Neural cell (in vitro differentiated cells): ENCODE measurements around the gene BNIP2.

Source experiments
- EP300 ChIP-seq: fragments of 450-650 bp; conservative IDR thresholded peaks from 2 replicates; pipeline ENCODE4 v1.6.1; 2014; ENCODE audit warnings: antibody characterized with exemption, mild to moderate bottlenecking, moderate library complexity; ENCODE audit not compliant: poor library complexity, severe bottlenecking
- EZH2 ChIP-seq: fragments of 200-600, 300-800 bp; shearing (Covaris generic), sonication (generic); IDR thresholded peaks from 2 replicates; pipeline ENCODE4 v1.6.1; 2014; ENCODE audit warnings: antibody characterized with exemption, low read length, borderline replicate concordance, mild to moderate bottlenecking; ENCODE audit not compliant: insufficient read depth, poor library complexity, severe bottlenecking
- POLR2AphosphoS5 ChIP-seq: IDR thresholded peaks from 2 replicates; pipeline ENCODE4 v1.6.1; 2012
- TAF1 ChIP-seq: IDR thresholded peaks from 2 replicates; pipeline ENCODE4 v1.6.1; 2012; ENCODE audit warnings: low read depth
- TF ChIP-seq, protein P1 (sequence below): fragments of 450-650 bp; IDR thresholded peaks from 2 replicates; pipeline ENCODE4 v1.5.1; 2014; ENCODE audit warnings: antibody characterized with exemption, mild to moderate bottlenecking, moderate library complexity; ENCODE audit not compliant: poor library complexity, severe bottlenecking
- TF ChIP-seq, protein P2 (sequence below): IDR thresholded peaks from 2 replicates; pipeline ENCODE4 v1.6.1; 2012; ENCODE audit warnings: borderline replicate concordance

DNA sequence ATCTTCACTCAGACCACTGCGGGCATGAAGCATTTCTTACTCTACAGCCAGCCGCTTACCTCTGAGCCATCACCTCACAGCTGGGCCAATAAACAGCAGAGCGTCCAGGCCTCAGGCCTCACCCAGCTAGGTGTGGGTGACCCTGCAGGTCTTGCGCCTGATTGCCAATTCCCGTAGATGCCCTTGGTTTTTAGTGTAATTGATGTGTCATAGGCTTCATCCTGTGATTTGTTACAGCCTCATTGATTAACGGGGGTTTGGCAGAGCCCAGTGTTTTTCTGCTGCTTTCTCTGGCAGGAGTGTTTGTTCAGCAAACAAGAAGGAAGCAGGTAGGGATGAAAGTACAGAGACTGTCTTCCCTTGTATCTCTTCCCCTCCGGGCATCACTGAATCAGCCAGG is 49.6 kb upstream of the BNIP2 start:
- TF ChIP-seq, protein P1, sequence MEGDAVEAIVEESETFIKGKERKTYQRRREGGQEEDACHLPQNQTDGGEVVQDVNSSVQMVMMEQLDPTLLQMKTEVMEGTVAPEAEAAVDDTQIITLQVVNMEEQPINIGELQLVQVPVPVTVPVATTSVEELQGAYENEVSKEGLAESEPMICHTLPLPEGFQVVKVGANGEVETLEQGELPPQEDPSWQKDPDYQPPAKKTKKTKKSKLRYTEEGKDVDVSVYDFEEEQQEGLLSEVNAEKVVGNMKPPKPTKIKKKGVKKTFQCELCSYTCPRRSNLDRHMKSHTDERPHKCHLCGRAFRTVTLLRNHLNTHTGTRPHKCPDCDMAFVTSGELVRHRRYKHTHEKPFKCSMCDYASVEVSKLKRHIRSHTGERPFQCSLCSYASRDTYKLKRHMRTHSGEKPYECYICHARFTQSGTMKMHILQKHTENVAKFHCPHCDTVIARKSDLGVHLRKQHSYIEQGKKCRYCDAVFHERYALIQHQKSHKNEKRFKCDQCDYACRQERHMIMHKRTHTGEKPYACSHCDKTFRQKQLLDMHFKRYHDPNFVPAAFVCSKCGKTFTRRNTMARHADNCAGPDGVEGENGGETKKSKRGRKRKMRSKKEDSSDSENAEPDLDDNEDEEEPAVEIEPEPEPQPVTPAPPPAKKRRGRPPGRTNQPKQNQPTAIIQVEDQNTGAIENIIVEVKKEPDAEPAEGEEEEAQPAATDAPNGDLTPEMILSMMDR, result no peak
- no peak for TF ChIP-seq EZH2
- TF ChIP-seq EP300, result no peak
- no peak for TF ChIP-seq POLR2AphosphoS5
- no peak for TF ChIP-seq TAF1
- TF ChIP-seq, protein P2, sequence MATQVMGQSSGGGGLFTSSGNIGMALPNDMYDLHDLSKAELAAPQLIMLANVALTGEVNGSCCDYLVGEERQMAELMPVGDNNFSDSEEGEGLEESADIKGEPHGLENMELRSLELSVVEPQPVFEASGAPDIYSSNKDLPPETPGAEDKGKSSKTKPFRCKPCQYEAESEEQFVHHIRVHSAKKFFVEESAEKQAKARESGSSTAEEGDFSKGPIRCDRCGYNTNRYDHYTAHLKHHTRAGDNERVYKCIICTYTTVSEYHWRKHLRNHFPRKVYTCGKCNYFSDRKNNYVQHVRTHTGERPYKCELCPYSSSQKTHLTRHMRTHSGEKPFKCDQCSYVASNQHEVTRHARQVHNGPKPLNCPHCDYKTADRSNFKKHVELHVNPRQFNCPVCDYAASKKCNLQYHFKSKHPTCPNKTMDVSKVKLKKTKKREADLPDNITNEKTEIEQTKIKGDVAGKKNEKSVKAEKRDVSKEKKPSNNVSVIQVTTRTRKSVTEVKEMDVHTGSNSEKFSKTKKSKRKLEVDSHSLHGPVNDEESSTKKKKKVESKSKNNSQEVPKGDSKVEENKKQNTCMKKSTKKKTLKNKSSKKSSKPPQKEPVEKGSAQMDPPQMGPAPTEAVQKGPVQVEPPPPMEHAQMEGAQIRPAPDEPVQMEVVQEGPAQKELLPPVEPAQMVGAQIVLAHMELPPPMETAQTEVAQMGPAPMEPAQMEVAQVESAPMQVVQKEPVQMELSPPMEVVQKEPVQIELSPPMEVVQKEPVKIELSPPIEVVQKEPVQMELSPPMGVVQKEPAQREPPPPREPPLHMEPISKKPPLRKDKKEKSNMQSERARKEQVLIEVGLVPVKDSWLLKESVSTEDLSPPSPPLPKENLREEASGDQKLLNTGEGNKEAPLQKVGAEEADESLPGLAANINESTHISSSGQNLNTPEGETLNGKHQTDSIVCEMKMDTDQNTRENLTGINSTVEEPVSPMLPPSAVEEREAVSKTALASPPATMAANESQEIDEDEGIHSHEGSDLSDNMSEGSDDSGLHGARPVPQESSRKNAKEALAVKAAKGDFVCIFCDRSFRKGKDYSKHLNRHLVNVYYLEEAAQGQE, result no peak
